LHCN-M2 (cell line): ENCODE data around the gene RDH5. TPM values are rescaled to one million over a fixed set of nuclear protein-coding genes. Genes with fewer than 3 reads are reported as not detected.
A peak's percentile ranks its signal among the peaks of the same experiment; 100 is the strongest.
"Not testable (repeated sequence)": the region's sequence is repeated elsewhere in the genome, so short reads cannot be mapped to it uniquely, and the experiment has no call there.

ENCODE experiments used
- DNase-seq: peaks from one replicate; pipeline ENCODE4 v3.0.0-alpha.2; 2012; ENCODE audit warnings: low read depth
- total RNA-seq: library from RNA; depleted of rRNA; stranded (reverse); fragments of >200 nt; gene quantifications from 2 replicates; pipeline ENCODE4 v1.2.3, GENCODE V29; 2014; rRNA removed

Gene RDH5
- total RNA-seq, 1 experiment from 2014 or later, result 216 TPM

DNA sequence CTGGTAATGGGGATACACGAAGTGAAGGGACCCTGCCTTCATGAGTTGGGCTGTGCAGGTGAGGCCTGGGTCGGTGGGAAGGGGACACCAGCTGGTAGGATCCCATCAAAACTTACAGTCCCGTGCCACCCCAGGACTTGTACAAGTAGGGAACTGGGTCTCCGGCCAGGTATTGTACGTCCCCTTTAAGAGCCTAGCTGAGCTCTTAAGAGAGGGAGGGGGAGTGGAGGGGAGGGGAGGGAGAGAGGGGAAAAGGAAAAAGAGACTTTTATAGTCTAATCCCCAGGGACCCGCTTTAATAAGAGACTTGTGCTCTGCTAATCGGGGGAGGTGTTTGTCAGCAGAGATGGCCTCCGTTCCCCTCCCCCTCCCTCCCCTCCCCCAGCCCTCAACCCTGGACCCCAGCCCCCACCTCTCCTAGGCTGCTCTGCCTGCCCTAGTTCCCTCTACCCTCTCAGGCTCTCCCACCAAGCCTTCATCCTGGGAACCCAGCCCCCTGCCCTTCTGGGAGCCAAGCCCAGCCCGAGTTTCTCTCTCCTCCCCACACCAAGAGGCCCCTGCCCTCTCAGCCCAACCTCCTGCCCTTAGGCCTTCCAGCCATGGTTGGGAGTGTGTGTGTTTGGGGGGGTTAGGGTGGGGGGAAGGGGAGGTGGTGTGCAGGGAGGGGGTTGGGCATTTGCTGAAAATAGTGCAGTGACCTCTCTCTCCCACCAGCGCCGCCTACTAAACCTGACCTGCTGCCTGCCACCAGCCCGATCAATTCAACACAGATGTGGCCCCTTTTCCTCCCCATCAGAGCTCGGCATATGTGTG lies 25.4 kb downstream of the RDH5 start:
- peak; percentile 25 for DNase-seq

DNA sequence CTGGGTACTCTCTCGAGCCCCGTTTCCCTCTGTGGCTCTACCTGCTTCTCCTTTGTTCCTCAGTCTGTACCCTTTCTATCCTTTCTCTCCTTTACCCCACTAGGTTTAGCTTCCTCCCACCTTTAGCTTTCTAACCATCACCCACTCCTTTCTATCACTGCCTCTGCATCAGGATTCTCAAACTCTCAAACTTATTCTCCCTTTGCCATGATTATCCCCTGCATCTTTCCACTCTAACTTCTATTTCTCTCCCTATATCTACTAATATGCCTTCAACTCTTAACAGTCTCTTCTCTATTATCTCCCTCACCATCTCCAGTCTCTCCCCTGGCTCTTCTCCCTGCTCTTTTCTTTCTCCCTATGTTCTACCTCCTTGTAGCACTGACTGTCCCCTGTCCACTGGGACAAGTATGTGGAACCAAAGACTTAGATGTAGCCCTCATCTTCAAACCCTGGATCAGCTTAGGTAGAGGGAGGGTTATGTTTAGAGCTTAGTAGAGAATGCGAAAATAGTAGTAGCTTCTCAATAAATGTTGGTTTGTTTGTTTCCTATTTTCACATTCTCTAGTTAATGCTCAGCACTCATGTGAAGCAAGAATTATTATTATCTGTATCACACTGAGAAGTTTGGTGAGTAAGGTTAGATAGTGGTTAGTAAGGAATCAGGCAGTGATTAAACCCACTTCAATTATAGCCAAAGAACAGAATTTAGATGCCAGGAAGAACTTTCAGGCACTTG lies 26.1 kb downstream of the RDH5 start:
- no peak for DNase-seq

DNA sequence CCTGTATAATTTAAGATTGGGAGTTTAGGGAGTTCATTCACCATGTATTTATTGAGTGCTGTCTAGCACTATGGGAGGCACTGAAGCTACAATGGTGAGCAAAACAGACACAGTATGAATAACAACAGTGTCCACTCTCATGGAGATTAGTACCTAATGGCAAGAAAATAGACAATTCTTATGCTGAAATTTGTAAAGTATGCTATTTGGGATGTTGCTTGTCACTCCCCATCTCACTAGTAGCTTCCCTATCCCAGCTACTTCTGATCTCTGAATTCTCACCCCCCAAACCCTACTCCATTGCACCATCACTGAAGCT lies 26.7 kb downstream of the RDH5 start:
- DNase-seq, result no peak

DNA sequence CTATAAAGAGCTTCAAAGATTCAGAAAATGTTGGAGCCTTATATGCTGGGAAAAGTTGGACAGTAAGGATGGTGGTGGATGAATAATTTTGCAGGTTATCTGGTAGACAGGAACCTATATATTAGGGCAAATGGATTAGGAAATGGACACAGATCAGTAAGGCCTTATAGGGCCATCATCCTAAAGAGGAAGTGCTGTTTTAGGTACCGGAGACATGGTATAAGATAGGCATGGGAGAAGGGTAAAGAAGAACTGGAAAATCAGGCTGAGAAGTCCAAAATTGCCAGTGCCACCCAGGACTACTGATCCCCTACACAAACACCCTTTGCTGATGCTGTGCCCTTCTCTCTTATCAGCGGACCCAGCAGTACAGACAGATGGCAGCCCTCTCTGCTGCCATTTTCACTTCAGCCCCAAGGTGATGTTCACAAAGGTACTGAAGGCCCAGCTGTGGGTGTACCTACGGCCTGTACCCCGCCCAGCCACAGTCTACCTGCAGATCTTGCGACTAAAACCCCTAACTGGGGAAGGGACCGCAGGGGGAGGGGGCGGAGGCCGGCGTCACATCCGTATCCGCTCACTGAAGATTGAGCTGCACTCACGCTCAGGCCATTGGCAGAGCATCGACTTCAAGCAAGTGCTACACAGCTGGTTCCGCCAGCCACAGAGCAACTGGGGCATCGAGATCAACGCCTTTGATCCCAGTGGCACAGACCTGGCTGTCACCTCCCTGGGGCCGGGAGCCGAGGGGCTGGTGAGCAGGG lies 28.2 kb downstream of the RDH5 start:
- DNase-seq, result no peak

DNA sequence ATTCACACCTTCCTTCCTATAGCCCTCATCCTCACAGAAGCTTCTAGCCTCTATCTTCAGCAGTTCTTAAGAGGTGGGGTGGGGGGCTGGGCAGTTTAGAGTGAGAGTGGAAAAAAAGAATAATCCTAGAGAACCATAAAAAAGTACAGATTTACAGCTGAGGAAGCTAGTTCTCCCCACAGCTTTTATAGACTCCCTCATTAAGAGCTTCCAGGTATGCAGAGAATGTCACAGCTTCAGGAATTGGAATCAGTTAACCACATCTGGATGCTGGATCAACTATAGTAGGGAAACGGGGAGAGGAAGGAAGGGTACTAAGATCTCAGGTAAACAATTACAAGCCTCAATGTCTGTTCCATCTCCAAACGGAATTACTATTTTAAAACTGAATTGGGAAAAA lies 35.1 kb downstream of the RDH5 start:
- no peak for DNase-seq

DNA sequence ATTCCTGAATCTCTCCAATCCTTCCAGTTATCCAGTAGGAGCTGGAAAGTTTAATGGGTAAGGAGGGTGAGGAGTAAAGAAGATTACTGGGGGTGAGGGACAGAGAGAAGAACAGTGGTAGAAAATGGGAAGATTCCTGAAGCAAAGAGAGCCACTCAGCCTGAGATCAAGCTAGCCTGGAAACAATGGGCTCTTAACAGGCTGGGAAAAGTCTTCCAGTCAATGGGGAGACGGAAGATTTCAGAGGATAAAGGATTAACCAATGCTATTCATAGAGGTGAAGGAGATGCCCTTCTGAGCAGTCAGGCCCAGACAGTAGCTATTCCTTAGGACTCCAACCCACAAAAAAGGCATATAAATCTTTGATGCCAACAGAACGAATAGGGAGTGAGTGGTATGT lies 37.5 kb downstream of the RDH5 start:
- DNase-seq, result no peak

DNA sequence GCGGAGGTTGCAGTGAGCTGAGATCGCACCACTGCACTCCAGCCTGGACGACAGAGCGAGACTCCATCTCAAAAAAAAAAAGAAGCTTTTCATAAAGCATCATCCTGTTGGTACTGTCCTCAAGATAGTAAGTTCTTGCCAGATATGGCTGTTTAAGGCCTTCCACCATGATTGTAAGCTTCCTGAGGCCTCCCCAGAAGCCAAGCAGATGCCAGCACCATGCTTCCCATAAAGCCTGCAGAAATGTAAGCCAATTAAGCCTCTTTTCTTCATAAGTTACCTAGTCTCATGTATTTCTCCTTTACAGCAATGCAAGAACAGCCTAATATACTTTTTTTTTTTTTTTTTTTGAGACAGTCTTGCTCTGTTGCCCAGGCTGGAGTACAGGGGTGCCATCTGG lies 38.4 kb downstream of the RDH5 start:
- DNase-seq, result not testable (repeated sequence)

DNA sequence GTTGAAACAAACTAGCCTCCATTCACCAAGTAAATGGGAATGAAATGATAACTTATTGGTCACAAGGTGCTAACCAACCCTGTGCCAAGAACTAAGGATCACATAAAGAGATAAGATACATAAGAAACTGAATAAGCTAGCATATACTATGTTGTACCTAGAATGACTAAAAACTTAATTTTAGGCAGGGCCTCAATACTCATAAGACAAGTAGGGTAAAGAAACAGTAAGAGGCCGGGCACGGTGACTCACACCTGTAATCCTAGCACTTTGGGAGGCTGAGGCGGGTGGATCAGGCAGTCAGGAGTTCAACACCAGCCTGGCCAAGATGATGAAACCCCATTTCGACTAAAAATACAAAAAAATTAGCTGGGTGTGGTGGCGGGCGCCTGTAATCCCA lies 40.5 kb downstream of the RDH5 start:
- DNase-seq, result no peak

DNA sequence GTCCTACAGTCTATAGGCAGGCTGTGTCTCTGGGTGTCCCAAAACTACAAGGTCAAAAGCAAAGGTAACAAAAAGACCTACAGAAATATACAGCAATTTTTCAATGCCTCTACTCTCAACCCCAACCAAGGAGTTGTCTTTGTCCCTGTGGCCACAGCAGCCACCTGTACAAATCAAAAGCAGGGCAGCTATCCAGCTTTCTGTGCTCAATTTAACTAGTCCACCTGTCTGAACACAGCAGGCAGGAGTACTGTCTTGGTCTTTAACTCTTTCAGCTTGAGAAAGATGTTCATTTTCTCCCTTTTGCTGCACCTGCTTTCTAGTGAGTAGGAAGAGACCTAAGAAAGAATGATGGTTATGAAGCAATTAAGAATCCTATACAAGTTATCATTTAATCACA lies 42.5 kb downstream of the RDH5 start:
- DNase-seq, result no peak

DNA sequence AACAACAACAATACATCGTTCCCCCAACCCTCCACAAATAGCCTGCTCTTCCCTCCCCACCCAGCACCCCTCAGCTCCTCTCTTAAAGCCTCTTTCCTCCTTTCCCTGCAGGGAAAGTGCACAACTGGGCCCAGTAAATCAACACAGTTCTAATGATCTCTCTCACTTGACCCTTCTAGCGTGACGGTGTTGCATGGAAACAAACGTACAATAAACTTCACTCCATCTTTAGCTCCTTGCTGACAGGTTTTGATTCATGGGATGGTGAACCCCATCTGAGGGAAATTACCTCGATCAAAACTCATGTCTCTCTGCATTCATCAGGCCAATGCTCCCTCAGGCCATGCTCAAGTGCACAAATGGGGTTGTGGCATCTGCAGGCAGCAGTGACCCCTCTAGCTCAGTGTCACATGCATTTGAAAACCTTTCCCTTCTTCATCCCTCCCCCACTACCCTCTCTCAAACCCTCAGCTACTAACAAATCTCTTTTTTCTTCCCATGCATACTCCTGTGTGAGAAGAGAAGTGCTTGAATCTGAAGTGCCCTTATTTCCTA lies 45.6 kb downstream of the RDH5 start:
- no peak for DNase-seq

DNA sequence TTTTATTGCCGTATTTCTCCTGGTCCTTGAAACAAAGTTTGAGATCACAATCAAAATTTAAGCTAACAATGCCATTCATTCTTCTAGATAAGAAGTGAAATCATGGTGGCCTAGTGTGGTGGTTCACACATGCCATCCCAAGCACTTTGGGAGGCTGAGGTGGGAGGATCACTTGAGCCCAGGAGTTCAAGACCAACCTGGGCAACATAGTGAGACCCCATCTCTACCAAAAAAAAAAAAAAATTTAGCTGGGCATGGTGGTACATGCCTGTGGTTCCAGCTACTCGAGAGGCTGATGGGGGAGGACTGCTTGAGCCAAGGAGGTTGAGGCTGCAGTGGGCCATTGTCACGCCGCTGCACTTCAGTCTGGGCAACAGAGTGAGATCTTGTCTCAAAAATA lies 47.0 kb downstream of the RDH5 start:
- no peak for DNase-seq

DNA sequence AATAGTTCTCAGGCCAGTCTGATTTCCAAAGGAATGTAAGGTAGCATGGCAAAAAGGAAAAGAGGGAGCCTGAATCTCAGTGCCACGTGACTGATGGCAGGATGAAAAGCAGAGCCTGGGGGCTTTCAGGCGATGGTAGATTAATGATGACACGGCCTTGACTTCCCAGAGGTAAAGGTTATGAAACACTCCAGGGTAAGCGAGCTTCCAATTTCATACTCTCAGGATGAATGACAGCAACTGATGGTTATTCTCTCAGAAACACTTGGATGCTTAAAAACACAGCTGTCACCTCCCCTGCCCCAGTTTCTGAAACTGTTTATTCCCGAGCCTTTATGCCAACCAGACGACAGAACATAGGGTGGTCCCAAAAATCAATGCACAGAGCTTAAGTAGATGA lies 51.5 kb downstream of the RDH5 start:
- peak; percentile 88 for DNase-seq

Other genes with a start within 250 kb of the RDH5 start
- gene OR6C68, start 228.0 kb upstream of the RDH5 start, total RNA-seq, result not detected in 2 replicates
- gene OR6C4, start 170.8 kb upstream of the RDH5 start, total RNA-seq, result not detected in 2 replicates
- not detected in 2 replicates for gene OR2AP1, start 147.9 kb upstream of the RDH5 start, total RNA-seq
- gene OR10P1, start 83.5 kb upstream of the RDH5 start, total RNA-seq, result not detected in 2 replicates
- gene ITGA7, start 12.5 kb upstream of the RDH5 start, total RNA-seq, result 135 and 217 TPM in 2 replicates
- 118 and 135 TPM in 2 replicates for gene BLOC1S1, start 4.3 kb upstream of the RDH5 start, total RNA-seq
- 2,065 and 2,281 TPM in 2 replicates for gene CD63, start 8.6 kb downstream of the RDH5 start, total RNA-seq
- 10.0 and 17.3 TPM in 2 replicates for gene GDF11, start 22.7 kb downstream of the RDH5 start, total RNA-seq
- 96.4 and 111 TPM in 2 replicates for gene SARNP, start 97.3 kb downstream of the RDH5 start, total RNA-seq
- 17.2 and 19.7 TPM in 2 replicates for gene ORMDL2, start 97.6 kb downstream of the RDH5 start, total RNA-seq
- gene DNAJC14, start 109.2 kb downstream of the RDH5 start, total RNA-seq, result 48.5 and 54.8 TPM in 2 replicates
- gene MMP19, start 122.5 kb downstream of the RDH5 start, total RNA-seq, result 24.1 and 24.9 TPM in 2 replicates
- gene PYM1, start 207.5 kb downstream of the RDH5 start, total RNA-seq, result 39.5 and 54.8 TPM in 2 replicates
- 56.0 and 71.4 TPM in 2 replicates for gene DGKA, start 210.8 kb downstream of the RDH5 start, total RNA-seq
- 0.32 and 0.52 TPM in 2 replicates for gene PMEL, start 245.6 kb downstream of the RDH5 start, total RNA-seq
- gene CDK2, start 246.4 kb downstream of the RDH5 start, total RNA-seq, result 64.4 and 66.5 TPM in 2 replicates